Upper lobe of right lung (tissue), 1 donor: ENCODE results near the gene ELP1. TPM values are rescaled to one million over a fixed set of nuclear protein-coding genes. Genes with fewer than 3 reads are reported as not detected.

Experiments used
- ATAC-seq: fragments of 200-7000 bp; cut with Tn5 transposase; one replicate; pipeline ENCODE4 v1.9.1; 2020; ENCODE audit warnings: mild to moderate bottlenecking, moderate library complexity
- DNase-seq: peaks from one replicate; pipeline ENCODE4 v3.0.0-alpha.2; 2020
- H3K27ac ChIP-seq: fragments of 200-600 bp; one replicate; pipeline ENCODE4 v1.8.0; 2022
- H3K27me3 ChIP-seq: fragments of 200-600 bp; one replicate; pipeline ENCODE4 v1.8.0; 2022; ENCODE audit warnings: mild to moderate bottlenecking
- H3K36me3 ChIP-seq: fragments of 200-600 bp; one replicate; pipeline ENCODE4 v1.8.0; 2022
- H3K4me1 ChIP-seq: fragments of 200-600 bp; one replicate; pipeline ENCODE4 v1.8.0; 2022
- H3K4me3 ChIP-seq: fragments of 200-600 bp; one replicate; pipeline ENCODE4 v1.8.0; 2022; ENCODE audit warnings: mild to moderate bottlenecking
- H3K9me3 ChIP-seq: fragments of 200-600 bp; one replicate; pipeline ENCODE4 v1.8.0; 2022
- intact Hi-C: fragments of 100-400 bp; cut with DNase I; formaldehyde crosslinking; loops from one replicate; pipeline ENCODE4 v1.11.0; 2022
- total RNA-seq: library from RNA; stranded (reverse); fragmentation: NEBNext Ultra II Directional; extraction: Animal tissue kit (Norgen Biotek cat#: 25700); gene quantifications from one replicate; pipeline ENCODE4 v1.2.1, GENCODE V29; 2021
- TF ChIP-seq, protein P1 (sequence below): fragments of 200-600 bp; IDR thresholded peaks from one replicate; pipeline ENCODE4 v1.8.0; 2022; ENCODE audit warnings: antibody characterized with exemption
- donor health status: DM: no; HTN: yes; CAD: no; lungs with severe emphysema.

Gene ELP1
- total RNA-seq, 1 donor from 2014 or later = 18.3 TPM

DNA sequence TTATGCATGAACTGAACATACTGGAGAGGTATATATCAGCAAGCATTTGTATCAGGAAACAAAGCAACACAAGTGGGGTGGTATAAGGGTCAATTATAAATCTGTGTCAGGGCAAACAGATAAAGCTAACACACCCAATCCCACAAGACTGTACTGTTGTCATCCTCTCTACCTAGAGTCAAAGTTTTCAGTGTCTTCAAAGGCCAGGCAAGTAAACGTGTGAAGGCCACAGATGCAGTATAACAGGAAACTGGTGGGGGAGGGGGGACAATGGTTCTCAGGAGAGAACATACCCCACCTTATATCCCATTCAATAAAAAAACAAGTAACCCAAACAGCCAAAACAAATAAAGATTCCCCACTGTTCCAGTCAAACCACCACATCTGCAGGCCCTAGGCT, 22.1 kb downstream of the ELP1 start:
- intact Hi-C loops = no loop called here
- no peak for ATAC-seq
- peaks cover 89% of the 10 kb centered on the region for H3K36me3 ChIP-seq
- TF ChIP-seq, protein P1, sequence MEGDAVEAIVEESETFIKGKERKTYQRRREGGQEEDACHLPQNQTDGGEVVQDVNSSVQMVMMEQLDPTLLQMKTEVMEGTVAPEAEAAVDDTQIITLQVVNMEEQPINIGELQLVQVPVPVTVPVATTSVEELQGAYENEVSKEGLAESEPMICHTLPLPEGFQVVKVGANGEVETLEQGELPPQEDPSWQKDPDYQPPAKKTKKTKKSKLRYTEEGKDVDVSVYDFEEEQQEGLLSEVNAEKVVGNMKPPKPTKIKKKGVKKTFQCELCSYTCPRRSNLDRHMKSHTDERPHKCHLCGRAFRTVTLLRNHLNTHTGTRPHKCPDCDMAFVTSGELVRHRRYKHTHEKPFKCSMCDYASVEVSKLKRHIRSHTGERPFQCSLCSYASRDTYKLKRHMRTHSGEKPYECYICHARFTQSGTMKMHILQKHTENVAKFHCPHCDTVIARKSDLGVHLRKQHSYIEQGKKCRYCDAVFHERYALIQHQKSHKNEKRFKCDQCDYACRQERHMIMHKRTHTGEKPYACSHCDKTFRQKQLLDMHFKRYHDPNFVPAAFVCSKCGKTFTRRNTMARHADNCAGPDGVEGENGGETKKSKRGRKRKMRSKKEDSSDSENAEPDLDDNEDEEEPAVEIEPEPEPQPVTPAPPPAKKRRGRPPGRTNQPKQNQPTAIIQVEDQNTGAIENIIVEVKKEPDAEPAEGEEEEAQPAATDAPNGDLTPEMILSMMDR = no peak
- no peak for DNase-seq
- no peaks in the 10 kb centered on the region for H3K4me1 ChIP-seq
- no peak overlapping the region for H3K4me3 ChIP-seq
- no peaks in the 10 kb centered on the region for H3K9me3 ChIP-seq
- no peak overlapping the region for H3K27ac ChIP-seq
- H3K27me3 ChIP-seq = no peaks in the 10 kb centered on the region

DNA sequence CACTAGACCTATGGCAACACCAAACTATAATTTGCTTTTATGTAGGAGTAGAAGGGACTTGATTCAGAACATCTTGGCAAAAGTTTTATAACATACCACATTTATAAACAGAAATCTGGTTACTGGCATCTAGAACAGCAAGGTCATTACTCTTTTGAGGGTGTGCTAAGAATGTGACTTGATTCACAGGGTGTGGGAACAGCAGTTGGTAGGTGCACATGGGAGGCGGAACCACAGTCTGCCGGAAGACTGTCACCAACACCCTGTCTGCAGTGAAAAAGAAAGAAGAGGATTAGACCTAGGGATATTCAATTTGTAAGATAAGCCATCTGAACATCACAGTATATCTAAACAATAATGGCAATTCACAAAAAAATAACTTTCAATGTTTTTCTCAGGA, 23.0 kb downstream of the ELP1 start:
- H3K36me3 ChIP-seq = peaks cover 89% of the 10 kb centered on the region

DNA sequence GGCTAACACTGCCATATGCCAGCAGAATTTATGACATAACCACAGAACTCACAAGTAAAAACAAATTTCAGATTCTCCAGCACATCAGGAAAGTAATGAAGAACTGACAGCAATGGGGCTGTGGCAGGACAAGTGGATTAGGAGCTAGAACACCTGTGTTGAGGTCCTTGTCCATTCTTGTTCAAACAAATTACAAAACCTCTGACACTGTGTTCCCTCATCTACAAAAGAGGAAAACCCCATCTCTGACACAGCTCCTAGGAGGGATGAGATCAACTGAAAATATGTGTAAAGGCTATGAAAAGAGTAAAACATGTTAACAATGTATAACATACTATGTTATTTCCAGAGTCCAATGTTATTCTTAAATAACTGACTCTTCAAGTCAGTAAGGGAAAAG, 23.5 kb downstream of the ELP1 start:
- Histone ChIP-seq H3K27ac (no peak overlapping the region), H3K9me3 (no peaks in the 10 kb centered on the region), H3K4me3 (no peak overlapping the region), H3K27me3 (no peaks in the 10 kb centered on the region), H3K36me3 (peaks cover 89% of the 10 kb centered on the region), H3K4me1 (no peaks in the 10 kb centered on the region)
- intact Hi-C loops = no loop called here
- ATAC-seq (no peak), DNase-seq (no peak)
- TF ChIP-seq, protein P1 = no peak

More for the DNA sequence above, 23.0 kb downstream of the ELP1 start:
- H3K4me3 ChIP-seq = no peak overlapping the region
- H3K4me1 ChIP-seq = no peaks in the 10 kb centered on the region
- intact Hi-C loops = no loop called here
- ATAC-seq = no peak
- TF ChIP-seq, protein P1 = no peak
- no peak overlapping the region for H3K27ac ChIP-seq
- H3K27me3 ChIP-seq = no peaks in the 10 kb centered on the region
- DNase-seq = no peak
- H3K9me3 ChIP-seq = no peaks in the 10 kb centered on the region

DNA sequence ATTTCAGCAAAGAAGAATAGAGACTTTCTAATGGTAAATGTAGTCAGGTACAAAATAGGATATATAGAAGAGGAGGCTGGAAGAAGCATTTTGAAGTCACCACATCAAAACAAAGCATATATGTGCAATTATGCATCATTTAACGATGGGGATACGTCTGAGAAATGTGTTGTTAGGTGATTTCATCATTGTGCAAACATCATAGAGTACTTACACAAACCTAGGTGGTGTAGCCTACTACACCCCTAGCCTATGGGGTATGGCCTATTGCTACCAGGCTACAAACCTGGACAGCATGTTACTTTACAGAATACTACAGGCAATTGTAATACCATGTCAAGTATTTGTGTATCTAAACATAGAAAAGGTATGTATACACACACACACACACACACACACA, 28.4 kb downstream of the ELP1 start:
- Histone ChIP-seq H3K9me3 (no peaks in the 10 kb centered on the region), H3K27me3 (no peaks in the 10 kb centered on the region), H3K27ac (no peak overlapping the region), H3K4me1 (no peaks in the 10 kb centered on the region), H3K36me3 (peaks cover 96% of the 10 kb centered on the region), H3K4me3 (no peak overlapping the region)
- DNase-seq (no peak), ATAC-seq (no peak)
- intact Hi-C loops = no loop called here
- TF ChIP-seq, protein P1 = no peak

DNA sequence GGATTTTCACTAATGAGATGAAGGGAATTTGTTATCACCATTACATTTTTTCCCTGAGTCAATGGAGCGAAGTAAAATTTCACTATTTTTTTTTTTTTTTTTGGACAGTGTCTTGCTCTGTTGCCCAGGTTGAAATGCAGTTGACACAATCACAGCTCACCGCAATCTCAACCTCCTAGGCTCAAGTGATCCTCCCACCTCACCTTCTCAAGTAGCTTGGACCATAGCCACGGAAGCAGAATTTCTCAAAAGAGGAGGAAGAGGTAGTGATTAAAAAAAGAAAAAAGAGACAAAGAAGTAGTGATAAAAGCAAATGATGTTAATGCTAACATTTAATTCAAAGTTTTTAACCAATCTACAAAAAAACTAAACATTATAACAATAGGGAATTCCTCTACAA, 29.8 kb downstream of the ELP1 start:
- no peaks in the 10 kb centered on the region for H3K27me3 ChIP-seq
- peaks cover 96% of the 10 kb centered on the region for H3K36me3 ChIP-seq
- H3K4me1 ChIP-seq = no peaks in the 10 kb centered on the region
- TF ChIP-seq, protein P1 = no peak
- intact Hi-C loops = no loop called here
- DNase-seq = no peak
- H3K4me3 ChIP-seq = no peak overlapping the region
- ATAC-seq = no peak
- no peaks in the 10 kb centered on the region for H3K9me3 ChIP-seq
- no peak overlapping the region for H3K27ac ChIP-seq

DNA sequence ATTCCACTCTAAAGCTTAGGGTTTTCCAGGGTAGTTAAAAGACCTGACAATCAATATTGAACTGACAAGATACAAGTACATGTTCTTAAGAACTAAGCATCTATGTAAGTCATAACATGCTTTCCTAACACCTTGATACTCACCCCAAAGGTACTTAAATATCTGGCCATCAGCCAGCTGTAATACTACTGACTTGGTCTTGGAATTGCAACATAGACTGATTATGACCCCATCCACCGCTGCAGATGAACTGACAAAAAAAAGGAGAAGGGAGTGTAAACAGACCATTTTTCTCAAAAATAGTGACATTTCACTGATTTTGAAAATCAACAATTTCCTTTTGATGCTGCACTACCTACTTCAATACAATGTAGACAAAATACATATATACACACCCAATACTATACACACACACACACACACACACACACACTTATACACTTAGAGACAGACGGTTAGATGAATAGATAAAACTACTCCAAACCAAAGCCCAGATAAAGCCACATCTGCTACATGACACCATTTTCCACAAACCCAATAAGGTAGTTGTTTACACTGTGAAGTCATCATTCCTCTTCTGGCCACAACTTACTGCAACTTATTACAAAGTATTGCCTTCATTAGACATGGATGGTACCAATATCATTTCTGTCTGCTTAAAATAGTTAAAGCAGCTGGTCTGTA, 30.4 kb downstream of the ELP1 start:
- Histone ChIP-seq H3K4me3 (no peak overlapping the region), H3K9me3 (no peaks in the 10 kb centered on the region), H3K27me3 (no peaks in the 10 kb centered on the region), H3K27ac (no peak overlapping the region), H3K36me3 (peaks cover 96% of the 10 kb centered on the region), H3K4me1 (no peaks in the 10 kb centered on the region)
- TF ChIP-seq, protein P1 = no peak
- DNase-seq = no peak
- ATAC-seq = no peak
- intact Hi-C loops = no loop called here
